ENCODE data around the gene C16orf90.
A peak's percentile ranks its signal among the peaks of the same experiment; 100 is the strongest.

- peak; percentile 2 to 33 (median 24) for TF ChIP-seq CTCF (IDR thresholded peaks at IDR 0.05)
- no peak for TF ChIP-seq POLR2A (IDR thresholded peaks at IDR 0.05)
Observed at GRCh38 chr16:3490911-3491629, 4.2 kb downstream of the C16orf90 start.

Measured in right lobe of liver (tissue), 4 donors.